Panc1 (cell line): ENCODE data around the gene TMEM120B. TPM values are rescaled to one million over a fixed set of nuclear protein-coding genes. Genes with fewer than 3 reads are reported as not detected.
A peak's percentile ranks its signal among the peaks of the same experiment; 100 is the strongest.

Experiments used
- ATAC-seq: fragments of 200-7000 bp; cut with Tn5 transposase; 2 replicates; pipeline ENCODE4 v1.9.1; 2020; ENCODE audit warnings: mild to moderate bottlenecking, moderate library complexity
- BruUV-seq: library from RNA; stranded (reverse); fragments of 400-500 nt; replicated peaks from 2 replicates; lab custom pipeline; 2021; lab: Mats Ljungman, UMichigan
- CTCF ChIA-PET: fragments of 300-600 bp; sonication (Branson Sonifier 250); formaldehyde crosslinking; loops from one replicate; lab custom pipeline; 2022; ENCODE audit warnings: antibody characterized with exemption; lab: Charles Lee
- POLR2A ChIA-PET: fragments of 300-600 bp; sonication (Branson Sonifier 250); formaldehyde crosslinking; loops from one replicate; lab custom pipeline; 2022; ENCODE audit warnings: antibody characterized with exemption; lab: Charles Lee
- DNase-seq: peaks from one replicate; pipeline ENCODE4 v3.0.0-alpha.2; 2010; ENCODE audit warnings: low read depth, low spot score
- H3K27ac ChIP-seq: 2 replicates; pipeline ENCODE4 v1.5.1; 2011; ENCODE audit warnings: mild to moderate bottlenecking, low read length, inconsistent platforms
- H3K27me3 ChIP-seq: fragments of 200-500 bp; sonication (Bioruptor generic); 2 replicates; pipeline ENCODE4 v1.6.0; 2014; ENCODE audit warnings: low read length, inconsistent platforms; ENCODE audit not compliant: control insufficient read depth, insufficient read depth
- H3K36me3 ChIP-seq: fragments of 200-500 bp; sonication (Bioruptor generic); 2 replicates; pipeline ENCODE4 v1.5.1; 2014; ENCODE audit warnings: inconsistent platforms, mild to moderate bottlenecking, low read length, moderate library complexity; ENCODE audit not compliant: control insufficient read depth, insufficient read depth
- H3K4me1 ChIP-seq: 2 replicates; pipeline ENCODE4 v1.5.1; 2011; ENCODE audit warnings: inconsistent platforms, mild to moderate bottlenecking, low read length, moderate library complexity; ENCODE audit not compliant: control insufficient read depth, insufficient read depth
- H3K4me3 ChIP-seq, 2 experiments: 2 replicates each; pipeline ENCODE4 v1.5.1; 2011 to 2012; ENCODE audit warnings: low read depth in 2 of 2, low read length in 2 of 2, mild to moderate bottlenecking in 2 of 2, inconsistent platforms in 1 of 2, moderate library complexity in 1 of 2
- H3K9me3 ChIP-seq: fragments of 200-500 bp; sonication (Bioruptor generic); 2 replicates; pipeline ENCODE4 v1.5.1; 2014; ENCODE audit warnings: low read depth, mild to moderate bottlenecking, inconsistent platforms, low read length, moderate library complexity; ENCODE audit not compliant: control insufficient read depth, insufficient read depth
- CTCF ChIP-seq: fragments of 450-650 bp; IDR thresholded peaks from 2 replicates; pipeline ENCODE4 v1.5.1; 2017; ENCODE audit warnings: mild to moderate bottlenecking
- POLR2AphosphoS5 ChIP-seq: IDR thresholded peaks from 2 replicates; pipeline ENCODE4 v1.6.1; 2012; ENCODE audit warnings: mild to moderate bottlenecking, low read depth, low read length, moderate library complexity
- REST ChIP-seq, 2 experiments: IDR thresholded peaks; 2 replicates each; pipeline ENCODE4 v1.6.1; 2011 to 2012; ENCODE audit warnings: low read depth in 2 of 2, control low read depth in 1 of 2, low read length in 1 of 2, mild to moderate bottlenecking in 1 of 2, moderate library complexity in 1 of 2; ENCODE audit not compliant: insufficient read depth in 1 of 2
- SIN3A ChIP-seq: IDR thresholded peaks from 2 replicates; pipeline ENCODE4 v1.6.1; 2012; ENCODE audit warnings: low read depth, mild to moderate bottlenecking, low read length, moderate library complexity, borderline replicate concordance; ENCODE audit not compliant: insufficient read depth
- TCF7L2 ChIP-seq: IDR thresholded peaks from 2 replicates; pipeline ENCODE4 v1.6.1; 2011; ENCODE audit warnings: mild to moderate bottlenecking, low read depth, low read length, inconsistent platforms
- in situ Hi-C: cut with HindIII; loops from 2 replicates; pipeline ENCODE4 v1.10.0; 2016; ENCODE audit warnings: low sequenced_read_pairs, low pct_unique_long_range_greater_than_20kb
- intact Hi-C: fragments of 100-400 bp; cut with micrococcal nuclease; formaldehyde crosslinking; loops from one replicate; pipeline ENCODE4 v1.10.0; 2022; ENCODE audit not compliant: unreplicated experiment
- total RNA-seq: library from RNA; stranded (reverse); gene quantifications from one replicate; pipeline ENCODE4 v1.2.1, GENCODE V29; 2021; ENCODE audit not compliant: unreplicated experiment

TMEM120B gene
- total RNA-seq, 1 experiment from 2014 or later: 22.3 TPM

GRCh38 chr12:121775501-121775900, 62.9 kb downstream of the TMEM120B start:
- H3K9me3 ChIP-seq: no peaks in the 10 kb centered on the region
- no TSS peak for BruUV-seq
- peak; percentile 43 for ATAC-seq
- H3K27me3 ChIP-seq: no peaks in the 10 kb centered on the region
- H3K4me3 ChIP-seq: no peak overlapping the region
- in situ Hi-C loops: no loop called here
- intact Hi-C loops: no loop called here
- POLR2A ChIA-PET: interaction anchor here (0.6 kb wide), 1 partner anchor 74 kb away, joined by 4 read pairs; no protein-coding TSS in a partner anchor
- DNase-seq: no peak
- peaks cover under 1% of the 10 kb centered on the region; the same call in 1 of the 2 replicates for H3K36me3 ChIP-seq
- H3K27ac ChIP-seq: peak overlapping the region; percentile 77
- CTCF ChIA-PET: interaction anchor here (1.0 kb wide), 1 partner anchor 19 kb away, joined by 4 read pairs; the partner anchor contains the start of gene RHOF
- no peak for TF ChIP-seq CTCF
- no peak for TF ChIP-seq REST (IDR thresholded peaks at IDR 0.05; ENCODE audit: insufficient read depth in 1 of 2, low read depth in 2 of 2, low read length in 1 of 2)
- H3K4me1 ChIP-seq: peaks cover 31% of the 10 kb centered on the region

GRCh38 chr12:121776190-121777098, 63.9 kb downstream of the TMEM120B start:
- CTCF ChIA-PET: interaction anchor here (0.5 to 1.2 kb wide), 6 partner anchors 8 to 142 kb away, joined by 3 to 7 read pairs (median 4); partner anchors contain the start of gene CFAP251
- in situ Hi-C loops (no loop called here), intact Hi-C loops (no loop called here)
- no peak for TF ChIP-seq TCF7L2
- no peak for TF ChIP-seq SIN3A
- peak; percentile 98 for TF ChIP-seq CTCF
- TF ChIP-seq POLR2AphosphoS5: peak; percentile 57
- no peak for TF ChIP-seq REST (IDR thresholded peaks at IDR 0.05; ENCODE audit: insufficient read depth in 1 of 2, low read depth in 2 of 2, low read length in 1 of 2)
- Histone ChIP-seq H3K27me3 (no peaks in the 10 kb centered on the region), H3K36me3 (peaks cover 4% of the 10 kb centered on the region), H3K27ac (peak overlapping the region; percentile 77), H3K9me3 (no peaks in the 10 kb centered on the region), H3K4me1 (peaks cover 33% of the 10 kb centered on the region), H3K4me3 (no peak overlapping the region)
- POLR2A ChIA-PET: interaction anchor here (0.7 kb wide), 2 partner anchors 8 to 1504 kb away, joined by 3 to 5 read pairs; no protein-coding TSS in a partner anchor
- BruUV-seq: no TSS peak
- DNase-seq (no peak), ATAC-seq (peak; percentile 74)
